Vagina (tissue), 2 donors: Measurements from ENCODE around the gene OR2C3. TPM values are rescaled to one million over a fixed set of nuclear protein-coding genes. Genes with fewer than 3 reads are reported as not detected.

Source experiments
- DNase-seq, 2 donors: peaks; one replicate each; pipeline ENCODE4 v3.0.0-alpha.2; 2017; ENCODE audit errors: extremely low spot score in 2 of 2
- H3K27ac ChIP-seq: fragments of 200-600 bp; sonication (generic); one replicate; pipeline ENCODE4 v1.5.1; 2019
- H3K27me3 ChIP-seq: fragments of 200-600 bp; sonication (generic); one replicate; pipeline ENCODE4 v1.5.1; 2019
- H3K36me3 ChIP-seq, 2 donors: fragments of 200-600 bp; sonication (generic); one replicate each; pipeline ENCODE4 v1.5.1; 2017 to 2019
- H3K4me1 ChIP-seq: fragments of 200-600 bp; sonication (generic); one replicate; pipeline ENCODE4 v1.5.1; 2019
- H3K4me3 ChIP-seq, 2 donors: fragments of 200-600 bp; sonication (generic); 1 replicate in 1 of 2; 2 replicates in 1 of 2; pipeline ENCODE4 v1.5.1; 2016 to 2019
- H3K9me3 ChIP-seq: fragments of 200-600 bp; sonication (generic); one replicate; pipeline ENCODE4 v1.5.1; 2019
- CTCF ChIP-seq, 3 experiments: fragments of 450-650 bp in 2 of 3; fragments of 200-600 bp in 1 of 3; sonication (generic) in 1 of 3; IDR thresholded peaks; one replicate each; pipeline ENCODE4 v1.5.1; 2017 to 2019; ENCODE audit warnings: antibody characterized with exemption in 3 of 3, mild to moderate bottlenecking in 2 of 3, moderate library complexity in 2 of 3
- POLR2A ChIP-seq, 2 donors: fragments of 450-650 bp; IDR thresholded peaks; one replicate each; pipeline ENCODE4 v1.6.1; 2017; ENCODE audit warnings: antibody characterized with exemption in 2 of 2, mild to moderate bottlenecking in 2 of 2, moderate library complexity in 2 of 2
- POLR2AphosphoS5 ChIP-seq, 2 donors: sonication (generic); formaldehyde crosslinking; IDR thresholded peaks; one replicate each; pipeline ENCODE4 v1.9.0; 2017; ENCODE audit warnings: antibody characterized with exemption in 2 of 2, mild to moderate bottlenecking in 2 of 2, low read depth in 1 of 2; ENCODE audit not compliant: insufficient read depth in 1 of 2
- intact Hi-C: fragments of 100-400 bp; cut with DNase I; formaldehyde crosslinking; loops from one replicate; pipeline ENCODE4 v1.15.1; 2023
- total RNA-seq: library from RNA; depleted of rRNA; stranded (reverse); fragments of >200 nt; gene quantifications from one replicate; pipeline ENCODE4 v1.2.3, GENCODE V29; 2016

The OR2C3 gene
- total RNA-seq, 1 donor from 2014 or later = not detected

GRCh38 chr1:247500865-247501264 is 35.4 kb downstream of the OR2C3 start:
- Histone ChIP-seq H3K27ac (no peak overlapping the region), H3K9me3 (no peaks in the 10 kb centered on the region), H3K4me3 (no peak overlapping the region), H3K4me1 (no peaks in the 10 kb centered on the region), H3K36me3 (no peaks in the 10 kb centered on the region), H3K27me3 (no peaks in the 10 kb centered on the region)
- DNase-seq = no peak
- TF ChIP-seq POLR2A (IDR thresholded peaks at IDR 0.05) (no peak), CTCF (IDR thresholded peaks at IDR 0.05) (no peak), POLR2AphosphoS5 (IDR thresholded peaks at IDR 0.05; ENCODE audit: insufficient read depth in 1 of 2, low read depth in 1 of 2) (no peak)
- intact Hi-C loops = no loop called here

GRCh38 chr1:247496581-247497285 is 39.5 kb downstream of the OR2C3 start:
- H3K27ac ChIP-seq = no peak overlapping the region
- intact Hi-C loops = no loop called here
- H3K4me1 ChIP-seq = no peaks in the 10 kb centered on the region
- H3K4me3 ChIP-seq = no peak overlapping the region
- no peak for TF ChIP-seq CTCF (IDR thresholded peaks at IDR 0.05)
- no peak for TF ChIP-seq POLR2AphosphoS5 (IDR thresholded peaks at IDR 0.05; ENCODE audit: insufficient read depth in 1 of 2, low read depth in 1 of 2)
- TF ChIP-seq POLR2A (IDR thresholded peaks at IDR 0.05) = no peak
- no peaks in the 10 kb centered on the region for H3K27me3 ChIP-seq
- no peak for DNase-seq
- no peaks in the 10 kb centered on the region for H3K9me3 ChIP-seq
- H3K36me3 ChIP-seq = no peaks in the 10 kb centered on the region

DNA sequence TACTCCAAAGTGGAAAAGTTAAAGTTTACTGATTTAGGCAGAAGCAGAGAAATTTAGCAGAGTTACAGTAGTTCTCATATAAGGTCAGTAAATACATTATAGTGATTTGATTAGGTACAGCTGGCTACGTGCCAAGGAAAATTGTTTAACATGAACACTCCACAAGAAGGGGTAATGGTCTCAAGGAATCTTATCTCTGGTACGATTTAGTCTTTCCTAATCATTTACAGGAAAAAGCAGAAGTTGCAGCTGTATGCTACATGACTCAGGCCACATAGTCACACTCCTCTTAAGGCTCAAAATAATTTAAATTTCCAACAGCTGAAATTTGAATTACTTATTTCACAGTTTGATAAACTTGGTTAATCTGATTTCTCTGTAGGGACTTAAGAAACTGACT is 41.5 kb downstream of the OR2C3 start:
- H3K4me1 ChIP-seq = no peaks in the 10 kb centered on the region
- no peak overlapping the region for H3K4me3 ChIP-seq
- H3K9me3 ChIP-seq = no peaks in the 10 kb centered on the region
- DNase-seq = no peak
- no peaks in the 10 kb centered on the region for H3K27me3 ChIP-seq
- H3K27ac ChIP-seq = no peak overlapping the region
- intact Hi-C loops = no loop called here
- TF ChIP-seq POLR2AphosphoS5 (IDR thresholded peaks at IDR 0.05; ENCODE audit: insufficient read depth in 1 of 2, low read depth in 1 of 2) = no peak
- TF ChIP-seq POLR2A (IDR thresholded peaks at IDR 0.05) = no peak
- TF ChIP-seq CTCF (IDR thresholded peaks at IDR 0.05) = no peak
- no peaks in the 10 kb centered on the region for H3K36me3 ChIP-seq

DNA sequence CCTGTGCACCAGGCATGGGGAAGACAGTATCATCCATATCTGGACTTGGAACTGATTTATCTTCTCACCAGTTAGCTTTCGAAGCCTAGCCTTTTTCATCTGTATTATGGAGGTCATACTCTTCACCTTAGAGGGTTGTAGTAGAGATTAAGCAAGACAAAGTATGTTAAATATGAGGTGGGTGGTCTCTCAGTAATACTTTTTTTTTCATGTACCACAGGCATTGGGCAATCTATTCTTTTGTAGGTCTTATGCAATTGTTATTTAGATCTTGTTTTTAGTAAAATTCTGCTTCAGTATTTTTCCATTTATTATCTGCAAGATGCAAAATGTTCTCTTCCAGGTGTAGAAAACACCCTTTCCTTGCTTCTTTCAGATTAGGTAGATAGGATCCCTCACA is 43.1 kb downstream of the OR2C3 start:
- no peak overlapping the region for H3K4me3 ChIP-seq
- no peaks in the 10 kb centered on the region for H3K4me1 ChIP-seq
- no peaks in the 10 kb centered on the region for H3K27me3 ChIP-seq
- H3K36me3 ChIP-seq = no peaks in the 10 kb centered on the region
- no peak for TF ChIP-seq POLR2A (IDR thresholded peaks at IDR 0.05)
- TF ChIP-seq POLR2AphosphoS5 (IDR thresholded peaks at IDR 0.05; ENCODE audit: insufficient read depth in 1 of 2, low read depth in 1 of 2) = no peak
- no peak for TF ChIP-seq CTCF (IDR thresholded peaks at IDR 0.05)
- no peak overlapping the region for H3K27ac ChIP-seq
- DNase-seq = no peak
- intact Hi-C loops = no loop called here
- H3K9me3 ChIP-seq = no peaks in the 10 kb centered on the region

DNA sequence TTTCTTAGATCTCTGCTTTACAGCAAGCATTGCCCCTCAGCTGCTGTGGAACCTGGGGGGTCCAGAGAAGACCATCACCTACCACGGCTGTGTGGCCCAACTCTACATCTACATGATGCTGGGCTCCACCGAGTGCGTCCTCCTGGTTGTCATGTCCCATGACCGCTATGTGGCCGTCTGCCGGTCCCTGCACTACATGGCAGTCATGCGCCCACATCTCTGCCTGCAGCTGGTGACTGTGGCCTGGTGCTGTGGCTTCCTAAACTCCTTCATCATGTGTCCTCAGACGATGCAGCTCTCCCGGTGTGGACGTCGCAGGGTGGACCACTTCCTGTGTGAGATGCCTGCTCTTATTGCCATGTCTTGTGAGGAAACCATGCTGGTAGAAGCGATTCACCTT is 44.9 kb downstream of the OR2C3 start:
- Histone ChIP-seq H3K36me3 (no peaks in the 10 kb centered on the region), H3K4me1 (no peaks in the 10 kb centered on the region), H3K27me3 (no peaks in the 10 kb centered on the region), H3K4me3 (no peak overlapping the region), H3K9me3 (no peaks in the 10 kb centered on the region), H3K27ac (no peak overlapping the region)
- TF ChIP-seq POLR2A (IDR thresholded peaks at IDR 0.05) (no peak), CTCF (IDR thresholded peaks at IDR 0.05) (no peak), POLR2AphosphoS5 (IDR thresholded peaks at IDR 0.05; ENCODE audit: insufficient read depth in 1 of 2, low read depth in 1 of 2) (no peak)
- DNase-seq = no peak
- intact Hi-C loops = no loop called here
